Right cardiac atrium (tissue), 5 donors: ENCODE measurements around the gene CD247. TPM values are rescaled to one million over a fixed set of nuclear protein-coding genes. Genes with fewer than 3 reads are reported as not detected.

Source experiments
- ATAC-seq, 2 donors: fragments of 200-7000 bp; cut with Tn5 transposase; one replicate each; pipeline versions ENCODE4 v1.8.0 to v1.9.1; 2020; ENCODE audit warnings: moderate library complexity in 2 of 2, mild to moderate bottlenecking in 1 of 2
- DNase-seq, 3 donors: peaks; one replicate each; pipeline ENCODE4 v3.0.0-alpha.2; 2020
- H3K27ac ChIP-seq: one replicate; pipeline ENCODE4 v1.5.1; 2013; ENCODE audit warnings: mild to moderate bottlenecking, low read length, control low read depth, moderate library complexity
- H3K27me3 ChIP-seq: one replicate; pipeline ENCODE4 v1.6.1; 2013; ENCODE audit not compliant: control insufficient read depth, insufficient read depth
- H3K4me1 ChIP-seq: one replicate; pipeline ENCODE4 v1.6.1; 2013; ENCODE audit warnings: low read length; ENCODE audit not compliant: control insufficient read depth, insufficient read depth
- H3K4me3 ChIP-seq: one replicate; pipeline ENCODE4 v1.5.1; 2013; ENCODE audit warnings: low read length, control low read depth
- H3K9me3 ChIP-seq: one replicate; pipeline ENCODE4 v1.6.1; 2013; ENCODE audit warnings: low read length; ENCODE audit not compliant: control insufficient read depth
- whole genome bisulfite sequencing: extraction: QIAGEN DNeasy Blood & Tissue Kit; methylation state at CpG from one replicate; pipeline ENCODE4 v1.1.7; 2013; 5-methylcytosine and 5-hydroxymethylcytosine counted together
- intact Hi-C, 4 donors: fragments of 100-400 bp; cut with DNase I; formaldehyde crosslinking; loops; one replicate each; pipeline versions ENCODE4 v1.11.0 to v1.14.0; 2022 to 2023
- polyA plus RNA-seq: library from polyadenylated mRNA; stranded (reverse); fragments of 200-250 nt; gene quantifications from one replicate; pipeline ENCODE4 v1.2.3, GENCODE V29; 2013
- total RNA-seq, 4 donors: library from RNA; stranded (reverse); fragmentation: NEBNext Ultra II Directional; extraction: Animal tissue kit (Norgen Biotek cat#: 25700); gene quantifications; one replicate each; pipeline ENCODE4 v1.2.1, GENCODE V29; 2021
- donor health status: healthy with polysubstance abuse.
- donor health status: DM: no; HTN: yes; CAD: no.
- donor health status: DM: no; HTN: no; CAD: no.
- donor health status: DM: no; HTN: yes; CAD: no; lungs with severe emphysema.
- donor health status: DM: yes; HTN: yes; CAD: no.

CD247 gene
- total and polyA plus RNA-seq, 5 donors = 0.32 to 1.5 (median 0.58) TPM

DNA sequence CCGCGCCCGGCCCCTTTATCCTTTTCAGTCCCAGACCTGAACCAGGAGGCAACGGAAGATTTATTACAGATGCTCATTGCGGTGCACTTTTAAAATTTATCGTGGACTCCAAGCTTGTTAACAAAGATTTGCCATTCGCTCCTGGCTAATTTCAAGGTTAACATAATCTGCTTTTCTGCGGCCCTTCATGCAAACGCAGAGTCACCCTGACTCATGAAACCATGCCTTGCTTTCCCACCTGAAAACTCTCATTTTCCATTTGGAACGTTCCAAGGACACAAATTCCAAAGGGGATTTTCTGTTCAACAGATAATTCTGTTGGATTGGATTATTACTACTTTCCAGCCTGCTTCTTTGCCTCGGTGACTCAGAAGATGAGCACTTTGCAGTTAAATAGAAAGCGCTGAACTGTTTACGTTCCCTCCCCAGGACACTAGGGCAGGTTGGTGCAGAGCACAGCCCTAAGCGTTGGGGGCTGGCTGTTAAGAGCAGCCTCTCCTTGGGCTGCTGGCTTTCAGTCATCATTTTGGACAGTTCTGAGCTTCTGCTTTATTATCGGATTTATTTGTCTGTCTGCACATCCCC, 51.1 kb downstream of the CD247 start:
- Histone ChIP-seq H3K27me3 (no peaks in the 10 kb centered on the region), H3K9me3 (no peaks in the 10 kb centered on the region), H3K4me3 (no peak overlapping the region), H3K27ac (no peak overlapping the region), H3K4me1 (no peaks in the 10 kb centered on the region)
- intact Hi-C loops = no loop called here
- WGBS = 87% methylated on average over 15 of the region's 15 CpGs
- no peak for DNase-seq
- no peak for ATAC-seq

- intact Hi-C loops = no loop called here
- 36% methylated on average over 1 of the region's 1 CpG for WGBS
- Histone ChIP-seq H3K4me3 (no peak overlapping the region), H3K4me1 (no peaks in the 10 kb centered on the region), H3K27me3 (no peaks in the 10 kb centered on the region), H3K9me3 (no peaks in the 10 kb centered on the region), H3K27ac (no peak overlapping the region)
- DNase-seq = no peak
- ATAC-seq = peak in 1 of 2 donors; percentile 39
Measured at GRCh38 chr1:167465743-167466142, 52.6 kb downstream of the CD247 start.

DNA sequence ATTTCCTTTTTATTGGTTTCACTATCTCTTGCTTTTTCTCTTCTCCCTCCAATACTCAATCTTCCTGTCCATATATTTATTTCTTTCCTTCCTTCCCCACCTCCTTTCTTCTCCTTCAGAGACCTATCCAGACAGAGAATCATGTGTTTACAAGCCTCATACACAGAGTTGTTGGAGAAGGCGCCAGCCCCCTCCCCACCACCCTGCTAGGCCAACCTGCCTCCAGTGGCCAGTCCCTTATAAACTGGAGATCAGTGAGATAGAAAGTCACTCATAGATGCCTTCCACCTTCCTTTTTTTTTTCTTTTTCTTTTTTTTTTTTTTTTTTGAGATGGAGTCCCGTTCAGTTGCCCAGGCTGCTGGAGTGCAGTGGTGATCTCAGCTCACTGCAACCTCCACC, 53.3 kb downstream of the CD247 start:
- Histone ChIP-seq H3K4me3 (no peak overlapping the region), H3K27ac (no peak overlapping the region), H3K9me3 (no peaks in the 10 kb centered on the region), H3K4me1 (no peaks in the 10 kb centered on the region), H3K27me3 (no peaks in the 10 kb centered on the region)
- DNase-seq (no peak), ATAC-seq (no peak)
- 99% methylated on average over 2 of the region's 2 CpGs for WGBS
- intact Hi-C loops = no loop called here

GRCh38 chr1:167463875-167464575, 54.3 kb downstream of the CD247 start:
- no peak overlapping the region for H3K27ac ChIP-seq
- no peak for DNase-seq
- intact Hi-C loops = no loop called here
- no peaks in the 10 kb centered on the region for H3K27me3 ChIP-seq
- ATAC-seq = no peak
- WGBS = 69% methylated on average over 6 of the region's 6 CpGs
- H3K9me3 ChIP-seq = no peaks in the 10 kb centered on the region
- H3K4me3 ChIP-seq = no peak overlapping the region
- no peaks in the 10 kb centered on the region for H3K4me1 ChIP-seq

DNA sequence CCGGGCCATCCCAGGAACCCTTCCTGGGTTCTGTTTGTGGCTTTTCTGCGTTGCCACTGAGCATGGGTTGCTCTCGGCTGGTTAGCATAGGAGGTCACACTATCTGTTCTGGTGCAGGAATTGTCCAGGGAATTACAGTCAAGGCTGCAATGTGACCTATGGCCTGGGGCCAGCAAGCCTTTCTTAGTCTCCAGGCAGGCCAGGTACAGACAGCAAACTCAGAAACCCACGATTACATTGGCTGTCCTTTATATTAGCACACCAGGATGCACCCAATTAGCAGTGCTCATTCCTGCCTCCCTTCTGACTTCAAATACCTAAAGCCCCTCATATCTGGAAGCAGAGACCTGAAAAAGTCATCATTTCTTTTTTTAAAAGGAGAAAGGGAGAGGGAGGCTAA, 55.2 kb downstream of the CD247 start:
- DNase-seq (no peak), ATAC-seq (no peak)
- Histone ChIP-seq H3K4me3 (no peak overlapping the region), H3K4me1 (no peaks in the 10 kb centered on the region), H3K27me3 (no peaks in the 10 kb centered on the region), H3K27ac (no peak overlapping the region), H3K9me3 (no peaks in the 10 kb centered on the region)
- intact Hi-C loops = no loop called here
- WGBS = 76% methylated on average over 4 of the region's 4 CpGs

DNA sequence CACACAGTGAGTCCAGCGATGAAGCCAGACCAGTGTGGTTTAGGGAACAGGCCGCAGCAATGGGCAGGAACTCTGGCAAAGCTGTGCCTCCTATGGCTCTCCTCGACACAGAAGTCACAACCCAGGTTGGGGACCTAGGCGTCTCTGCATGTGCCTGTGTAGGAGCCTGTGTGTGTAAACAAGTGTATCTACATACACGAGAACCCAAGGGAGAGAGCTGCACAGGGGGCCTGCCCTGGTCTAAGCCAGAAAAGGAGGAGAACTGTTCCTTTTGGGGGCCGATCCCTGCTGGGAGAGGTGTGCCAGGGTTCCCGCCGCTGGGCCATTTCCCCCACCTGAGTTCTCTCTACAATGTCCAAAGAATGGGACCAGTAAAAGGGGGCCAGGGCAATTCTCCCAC, 56.0 kb downstream of the CD247 start:
- no peaks in the 10 kb centered on the region for H3K9me3 ChIP-seq
- intact Hi-C loops = no loop called here
- no peaks in the 10 kb centered on the region for H3K4me1 ChIP-seq
- no peak overlapping the region for H3K27ac ChIP-seq
- DNase-seq (no peak), ATAC-seq (peak in 1 of 2 donors; percentile 25)
- WGBS = 93% methylated on average over 8 of the region's 8 CpGs
- no peaks in the 10 kb centered on the region for H3K27me3 ChIP-seq
- no peak overlapping the region for H3K4me3 ChIP-seq

DNA sequence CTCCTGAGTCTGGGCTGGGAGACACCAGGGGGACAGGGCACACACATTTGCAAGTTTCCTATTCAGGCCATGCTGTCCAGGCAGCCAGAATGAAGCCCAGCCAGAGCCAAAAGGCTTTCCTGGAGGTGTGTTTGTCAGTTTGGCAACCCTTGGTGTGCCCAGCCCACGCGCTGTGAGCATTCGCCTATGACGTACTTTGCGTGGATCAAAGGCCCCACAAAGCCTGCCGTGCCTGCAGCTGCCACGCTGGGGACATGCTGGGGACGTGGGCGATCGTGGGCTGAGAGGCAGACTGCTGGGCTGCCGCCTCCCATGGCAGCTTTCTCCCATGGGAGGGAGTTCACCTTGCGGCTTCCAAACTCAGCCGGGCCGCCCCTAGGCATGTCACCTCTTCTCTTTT, 57.5 kb downstream of the CD247 start:
- Histone ChIP-seq H3K27me3 (no peaks in the 10 kb centered on the region), H3K4me3 (no peak overlapping the region), H3K27ac (no peak overlapping the region), H3K9me3 (no peaks in the 10 kb centered on the region), H3K4me1 (no peaks in the 10 kb centered on the region)
- 91% methylated on average over 14 of the region's 14 CpGs for WGBS
- ATAC-seq (no peak), DNase-seq (no peak)
- intact Hi-C loops = no loop called here

GRCh38 chr1:167457936-167458584, 60.3 kb downstream of the CD247 start:
- no peak overlapping the region for H3K4me3 ChIP-seq
- intact Hi-C loops = loop anchor here in 1 of 4 donors (10.0 kb wide), 1 partner anchor 77 kb away; no protein-coding TSS in a partner anchor
- WGBS = 84% methylated on average over 11 of the region's 11 CpGs
- no peak for ATAC-seq
- H3K27ac ChIP-seq = no peak overlapping the region
- H3K9me3 ChIP-seq = no peaks in the 10 kb centered on the region
- no peak for DNase-seq
- no peaks in the 10 kb centered on the region for H3K27me3 ChIP-seq
- no peaks in the 10 kb centered on the region for H3K4me1 ChIP-seq

DNA sequence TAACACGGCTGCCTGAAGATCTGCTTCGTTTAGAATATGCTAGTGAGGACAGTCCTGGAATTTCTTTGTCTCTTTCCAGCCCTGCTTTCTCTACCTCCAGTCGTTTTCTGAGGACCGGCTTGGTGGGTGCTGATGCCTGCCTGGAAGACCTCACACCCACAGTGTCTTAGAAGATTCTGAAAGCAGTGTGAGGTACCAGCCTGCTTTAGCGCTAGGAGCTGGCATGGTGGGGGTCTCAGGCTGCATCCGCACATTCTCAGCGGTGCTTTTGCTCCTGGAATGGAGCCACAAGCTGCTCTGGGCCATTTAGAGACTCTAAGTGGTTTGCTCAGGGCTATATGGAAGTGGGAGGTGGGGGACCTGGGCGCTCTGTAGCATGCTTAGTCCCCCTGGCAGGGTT, 61.4 kb downstream of the CD247 start:
- no peaks in the 10 kb centered on the region for H3K4me1 ChIP-seq
- intact Hi-C loops = loop anchor here in 1 of 4 donors (10.0 kb wide), 1 partner anchor 78 kb away; no protein-coding TSS in a partner anchor
- no peak overlapping the region for H3K4me3 ChIP-seq
- DNase-seq (no peak), ATAC-seq (no peak)
- no peak overlapping the region for H3K27ac ChIP-seq
- WGBS = 78% methylated on average over 8 of the region's 8 CpGs
- H3K27me3 ChIP-seq = no peaks in the 10 kb centered on the region
- H3K9me3 ChIP-seq = no peaks in the 10 kb centered on the region

DNA sequence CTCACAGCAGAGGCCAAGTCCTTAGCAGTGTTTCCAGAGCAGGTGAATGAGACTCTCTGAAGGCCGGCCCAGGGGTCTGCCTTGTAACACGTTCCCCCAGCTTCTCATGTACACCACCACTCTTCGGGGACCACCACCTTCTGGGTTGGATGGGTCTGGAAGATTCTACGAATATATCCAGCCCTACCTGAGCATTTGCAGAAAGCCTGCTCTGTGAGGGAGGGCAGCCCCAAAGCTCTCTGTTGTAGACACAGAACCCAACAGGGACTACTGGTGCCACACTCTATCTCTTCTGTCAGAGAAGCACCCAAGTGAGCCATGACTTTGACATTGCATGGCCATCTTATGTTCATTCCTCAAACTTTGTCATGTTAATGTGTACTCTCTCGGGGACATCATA, 61.8 kb downstream of the CD247 start:
- no peak overlapping the region for H3K27ac ChIP-seq
- H3K4me1 ChIP-seq = no peaks in the 10 kb centered on the region
- no peak overlapping the region for H3K4me3 ChIP-seq
- ATAC-seq (no peak), DNase-seq (no peak)
- H3K27me3 ChIP-seq = no peaks in the 10 kb centered on the region
- no peaks in the 10 kb centered on the region for H3K9me3 ChIP-seq
- 93% methylated on average over 5 of the region's 5 CpGs for whole genome bisulfite sequencing
- intact Hi-C loops = loop anchor here in 1 of 4 donors (10.0 kb wide), 1 partner anchor 78 kb away; no protein-coding TSS in a partner anchor

DNA sequence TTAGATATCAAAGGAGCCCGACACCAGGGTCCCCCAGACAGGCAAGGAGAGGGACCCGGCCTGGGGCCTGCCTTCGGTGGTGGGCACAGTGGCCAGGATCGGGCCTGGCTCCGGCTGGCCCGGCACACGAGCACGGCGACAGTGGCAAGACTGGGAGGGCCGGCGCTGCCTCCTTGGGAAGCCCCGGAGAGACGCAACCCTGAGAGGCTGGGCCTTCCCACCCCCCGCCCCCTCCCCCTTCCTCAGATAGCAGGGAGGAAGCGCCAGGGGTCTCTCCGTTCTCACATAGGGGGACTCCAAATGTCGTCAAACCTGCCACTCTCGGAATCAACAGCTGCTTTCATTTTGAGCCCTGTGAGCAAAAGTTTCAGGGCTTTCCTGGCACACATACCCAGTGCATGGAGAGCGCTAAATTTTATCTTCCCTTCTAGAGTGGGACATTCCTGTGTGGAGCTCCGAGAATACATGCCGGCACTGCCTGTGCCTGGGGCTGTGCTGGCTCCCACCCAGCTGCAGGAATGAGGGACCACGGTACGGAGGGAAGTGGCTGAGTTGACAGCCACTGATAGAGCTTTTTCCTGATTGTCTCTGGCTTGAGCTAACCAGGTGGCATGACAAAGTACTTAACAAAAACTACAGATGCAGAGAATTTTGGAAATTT, 62.4 kb downstream of the CD247 start:
- peak; percentile 36 to 78 (median 65) for DNase-seq
- Histone ChIP-seq H3K4me1 (no peaks in the 10 kb centered on the region), H3K27me3 (no peaks in the 10 kb centered on the region), H3K27ac (peak overlapping the region; percentile 68), H3K9me3 (no peaks in the 10 kb centered on the region), H3K4me3 (peak overlapping the region; percentile 72)
- peak; percentile 77 for ATAC-seq
- intact Hi-C loops = loop anchor here in 1 of 4 donors (10.0 kb wide), 1 partner anchor 79 kb away; no protein-coding TSS in a partner anchor
- under 1% methylated on average over 23 of the region's 23 CpGs for WGBS
